Body of pancreas (tissue), 4 donors: ENCODE results near the gene STX18.

Source experiments
- POLR2A ChIP-seq, 3 donors: fragments of 450-650 bp; IDR thresholded peaks; one replicate each; pipeline ENCODE4 v1.6.1; 2016; ENCODE audit warnings: antibody characterized with exemption in 3 of 3, mild to moderate bottlenecking in 2 of 3
- TF ChIP-seq, protein P1 (sequence below), 7 experiments: fragments of 450-650 bp in 4 of 7; fragments of 200-600 bp in 3 of 7; sonication (generic) in 3 of 7; IDR thresholded peaks; one replicate each; pipeline ENCODE4 v1.5.1; 2016 to 2019; ENCODE audit warnings: antibody characterized with exemption in 7 of 7

GRCh38 chr4:4390515-4391240 is 151.2 kb downstream of the STX18 start:
- TF ChIP-seq, protein P1, sequence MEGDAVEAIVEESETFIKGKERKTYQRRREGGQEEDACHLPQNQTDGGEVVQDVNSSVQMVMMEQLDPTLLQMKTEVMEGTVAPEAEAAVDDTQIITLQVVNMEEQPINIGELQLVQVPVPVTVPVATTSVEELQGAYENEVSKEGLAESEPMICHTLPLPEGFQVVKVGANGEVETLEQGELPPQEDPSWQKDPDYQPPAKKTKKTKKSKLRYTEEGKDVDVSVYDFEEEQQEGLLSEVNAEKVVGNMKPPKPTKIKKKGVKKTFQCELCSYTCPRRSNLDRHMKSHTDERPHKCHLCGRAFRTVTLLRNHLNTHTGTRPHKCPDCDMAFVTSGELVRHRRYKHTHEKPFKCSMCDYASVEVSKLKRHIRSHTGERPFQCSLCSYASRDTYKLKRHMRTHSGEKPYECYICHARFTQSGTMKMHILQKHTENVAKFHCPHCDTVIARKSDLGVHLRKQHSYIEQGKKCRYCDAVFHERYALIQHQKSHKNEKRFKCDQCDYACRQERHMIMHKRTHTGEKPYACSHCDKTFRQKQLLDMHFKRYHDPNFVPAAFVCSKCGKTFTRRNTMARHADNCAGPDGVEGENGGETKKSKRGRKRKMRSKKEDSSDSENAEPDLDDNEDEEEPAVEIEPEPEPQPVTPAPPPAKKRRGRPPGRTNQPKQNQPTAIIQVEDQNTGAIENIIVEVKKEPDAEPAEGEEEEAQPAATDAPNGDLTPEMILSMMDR (IDR thresholded peaks at IDR 0.05) = no peak
- TF ChIP-seq POLR2A (IDR thresholded peaks at IDR 0.05) = no peak
